GM12865 (cell line): ENCODE data around the gene EMILIN2.

Source experiments
- DNase-seq: peaks from one replicate; pipeline ENCODE4 v3.0.0; 2010; ENCODE audit warnings: low read depth
- H3K4me3 ChIP-seq: 2 replicates; pipeline ENCODE4 v1.5.1; 2011; ENCODE audit warnings: mild to moderate bottlenecking, low read depth, low read length, control low read depth
- CTCF ChIP-seq: IDR thresholded peaks from 2 replicates; pipeline ENCODE4 v1.5.1; 2011; ENCODE audit warnings: low read length, control low read depth, low read depth, inconsistent platforms; ENCODE audit not compliant: insufficient read depth; ENCODE audit errors: missing control alignments

EMILIN2 gene

GRCh38 chr18:2887470-2887869 lies 40.7 kb downstream of the EMILIN2 start:
- DNase-seq: no peak
- H3K4me3 ChIP-seq: no peak overlapping the region
- no peak for TF ChIP-seq CTCF

GRCh38 chr18:2889761-2890192 lies 43.0 kb downstream of the EMILIN2 start:
- no peak for DNase-seq
- no peak overlapping the region for H3K4me3 ChIP-seq
- TF ChIP-seq CTCF: no peak

GRCh38 chr18:2890606-2891005 lies 43.8 kb downstream of the EMILIN2 start:
- TF ChIP-seq CTCF: no peak
- DNase-seq: no peak

GRCh38 chr18:2891526-2892431 lies 45.0 kb downstream of the EMILIN2 start:
- no peak for TF ChIP-seq CTCF
- no peak for DNase-seq
- H3K4me3 ChIP-seq: no peak overlapping the region

More at GRCh38 chr18:2890606-2891005, 43.8 kb downstream of the EMILIN2 start:
- H3K4me3 ChIP-seq: no peak overlapping the region

GRCh38 chr18:2893056-2893455 lies 46.2 kb downstream of the EMILIN2 start:
- no peak overlapping the region for H3K4me3 ChIP-seq
- DNase-seq: no peak
- no peak for TF ChIP-seq CTCF

GRCh38 chr18:2893676-2894075 lies 46.9 kb downstream of the EMILIN2 start:
- TF ChIP-seq CTCF: no peak
- no peak overlapping the region for H3K4me3 ChIP-seq
- DNase-seq: no peak

GRCh38 chr18:2894131-2894840 lies 47.5 kb downstream of the EMILIN2 start:
- no peak for TF ChIP-seq CTCF
- DNase-seq: no peak
- no peak overlapping the region for H3K4me3 ChIP-seq
